Smooth muscle cell of the pulmonary artery (primary cell): Measurements from ENCODE around the gene TYR. TPM values are rescaled to one million over a fixed set of nuclear protein-coding genes. Genes with fewer than 3 reads are reported as not detected.

ENCODE experiments used
- total RNA-seq: library from RNA; depleted of rRNA; stranded (reverse); fragments of >200 nt; gene quantifications from 2 replicates; pipeline ENCODE4 v1.2.3, GENCODE V29; 2014

Gene TYR
- not detected in 2 replicates for total RNA-seq

DNA sequence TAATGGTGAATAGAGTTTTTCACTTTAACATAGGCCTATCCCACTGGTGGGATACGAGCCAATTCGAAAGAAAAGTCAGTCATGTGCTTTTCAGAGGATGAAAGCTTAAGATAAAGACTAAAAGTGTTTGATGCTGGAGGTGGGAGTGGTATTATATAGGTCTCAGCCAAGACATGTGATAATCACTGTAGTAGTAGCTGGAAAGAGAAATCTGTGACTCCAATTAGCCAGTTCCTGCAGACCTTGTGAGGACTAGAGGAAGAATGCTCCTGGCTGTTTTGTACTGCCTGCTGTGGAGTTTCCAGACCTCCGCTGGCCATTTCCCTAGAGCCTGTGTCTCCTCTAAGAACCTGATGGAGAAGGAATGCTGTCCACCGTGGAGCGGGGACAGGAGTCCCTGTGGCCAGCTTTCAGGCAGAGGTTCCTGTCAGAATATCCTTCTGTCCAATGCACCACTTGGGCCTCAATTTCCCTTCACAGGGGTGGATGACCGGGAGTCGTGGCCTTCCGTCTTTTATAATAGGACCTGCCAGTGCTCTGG is at the start of gene TYR:
Gene TYR, plus strand, starts transcription at position 185 of the 541 bp plus-strand sequence. Its CDS starts 79 bp downstream, at position 264.

Other genes with a start within 250 kb of the TYR start
- under 0.01 and 0.10 TPM in 2 replicates for gene GRM5, start 111.9 kb upstream of the TYR start, total RNA-seq